Measurements from ENCODE around the gene TAX1BP1.

Gene TAX1BP1

GRCh38 chr7:27782849-27783248 lies 42.9 kb downstream of the TAX1BP1 start:
- no peak for DNase-seq

GRCh38 chr7:27784399-27785053 lies 44.6 kb downstream of the TAX1BP1 start:
- DNase-seq: peak; percentile 49

GRCh38 chr7:27788437-27788836 lies 48.5 kb downstream of the TAX1BP1 start:
- no peak for DNase-seq

GRCh38 chr7:27793780-27794179 lies 53.8 kb downstream of the TAX1BP1 start:
- DNase-seq: peak; percentile 58

GRCh38 chr7:27795977-27796376 lies 56.0 kb downstream of the TAX1BP1 start:
- DNase-seq: no peak

DNA sequence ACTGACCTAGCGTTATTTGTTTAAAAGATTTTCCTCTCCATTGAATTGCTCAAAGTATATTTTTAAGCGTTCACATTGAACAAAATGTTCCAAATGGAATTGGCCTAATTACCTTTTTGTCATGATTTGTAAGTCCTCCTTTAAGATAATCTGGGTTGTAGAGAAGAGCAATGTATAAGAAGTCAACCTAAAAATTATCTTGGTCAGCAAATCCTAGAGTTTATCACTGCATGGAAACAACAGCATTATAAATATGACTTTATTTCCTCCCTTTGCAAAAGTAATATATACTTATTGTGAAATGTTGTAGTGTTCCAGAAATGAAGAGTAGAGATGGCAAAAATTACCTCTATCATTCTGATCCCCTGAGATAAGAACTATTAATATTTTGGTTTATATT lies 59.2 kb downstream of the TAX1BP1 start:
- no peak for DNase-seq

GRCh38 chr7:27802999-27803398 lies 63.0 kb downstream of the TAX1BP1 start:
- DNase-seq: no peak

- DNase-seq: no peak
These were observed 64.2 kb downstream of the TAX1BP1 start for GRCh38 chr7:27804139-27804538.

- peak; percentile 27 for DNase-seq
These were observed 68.7 kb downstream of the TAX1BP1 start for GRCh38 chr7:27808626-27809025.

GRCh38 chr7:27810186-27810585 lies 70.2 kb downstream of the TAX1BP1 start:
- DNase-seq: no peak

DNA sequence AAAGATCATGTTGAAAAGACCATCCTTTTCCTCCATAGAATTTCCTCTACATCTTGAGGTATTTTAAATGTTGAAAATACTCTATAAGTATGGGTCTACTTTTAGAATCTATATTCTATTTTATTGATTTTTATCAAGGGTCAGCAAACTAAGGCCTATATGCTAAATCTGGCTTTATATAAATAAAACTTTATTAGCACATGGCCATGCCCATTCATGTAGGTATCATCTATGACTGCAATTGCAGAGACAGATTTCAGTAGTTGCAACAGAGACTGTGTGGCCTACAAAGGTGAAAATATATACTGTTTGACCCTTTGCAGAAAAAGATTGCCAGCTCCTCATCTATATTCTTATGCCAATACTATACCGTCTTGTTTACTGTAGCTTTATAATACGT lies 72.7 kb downstream of the TAX1BP1 start:
- DNase-seq: no peak

DNA sequence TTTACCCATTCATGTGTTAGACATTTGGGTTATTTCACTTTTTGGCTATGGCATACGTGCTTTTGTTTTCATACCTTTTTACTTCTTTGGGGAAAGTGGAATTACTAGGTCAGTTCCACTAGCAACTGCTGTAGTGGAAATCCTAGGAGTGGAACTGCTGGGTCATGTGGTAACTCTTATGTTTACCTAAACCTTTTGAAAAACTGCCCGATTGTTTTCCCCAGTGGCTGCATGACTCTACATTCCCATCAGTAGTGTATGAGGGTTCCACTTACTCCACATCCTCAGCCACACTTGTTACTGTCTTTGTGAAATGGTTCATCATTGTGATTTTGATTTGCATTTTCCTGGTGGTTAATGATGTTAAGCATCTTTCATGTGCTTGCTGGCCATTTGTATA lies 82.3 kb downstream of the TAX1BP1 start:
- no peak for DNase-seq

GRCh38 chr7:27825891-27826290 lies 85.9 kb downstream of the TAX1BP1 start:
- DNase-seq: no peak

- DNase-seq: no peak
These were observed 86.4 kb downstream of the TAX1BP1 start for GRCh38 chr7:27826357-27826756.

DNA sequence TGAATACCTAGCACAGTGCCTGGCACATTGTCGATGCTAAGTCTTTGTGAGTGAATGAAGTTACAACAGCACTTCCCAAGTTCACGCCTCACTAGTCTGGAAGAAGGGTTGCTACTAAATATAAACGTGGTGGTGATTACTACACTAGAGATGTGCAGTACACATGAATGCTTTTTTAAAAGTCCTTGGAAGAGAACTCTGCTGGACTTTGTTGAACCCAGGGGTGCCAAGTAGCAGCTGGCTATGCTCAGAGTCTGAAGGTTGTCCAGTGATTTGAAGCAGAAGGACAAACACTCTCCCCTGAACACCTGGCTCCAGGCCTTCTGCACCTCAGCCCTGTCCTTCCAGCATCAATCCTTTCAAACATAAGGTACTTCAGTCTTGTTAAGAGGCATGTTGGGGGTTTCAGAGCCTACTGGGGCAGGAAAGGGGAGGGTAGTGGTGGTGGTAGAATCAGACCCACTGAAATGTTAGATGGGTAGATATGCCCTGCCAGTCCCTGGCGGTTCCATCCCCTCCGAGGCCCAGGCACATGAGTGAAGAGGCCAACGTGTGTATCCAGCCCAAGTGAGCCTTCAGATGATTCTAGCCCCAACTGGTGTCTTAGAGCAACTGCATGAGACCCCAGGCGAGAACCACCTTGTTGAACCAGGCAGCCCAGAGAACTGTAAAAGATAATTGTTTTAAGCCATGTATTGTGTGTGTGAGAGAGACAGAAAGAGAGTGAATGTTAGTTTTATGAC lies 94.4 kb downstream of the TAX1BP1 start:
- DNase-seq: no peak

GRCh38 chr7:27835376-27835775 lies 95.4 kb downstream of the TAX1BP1 start:
- DNase-seq: no peak

DNA sequence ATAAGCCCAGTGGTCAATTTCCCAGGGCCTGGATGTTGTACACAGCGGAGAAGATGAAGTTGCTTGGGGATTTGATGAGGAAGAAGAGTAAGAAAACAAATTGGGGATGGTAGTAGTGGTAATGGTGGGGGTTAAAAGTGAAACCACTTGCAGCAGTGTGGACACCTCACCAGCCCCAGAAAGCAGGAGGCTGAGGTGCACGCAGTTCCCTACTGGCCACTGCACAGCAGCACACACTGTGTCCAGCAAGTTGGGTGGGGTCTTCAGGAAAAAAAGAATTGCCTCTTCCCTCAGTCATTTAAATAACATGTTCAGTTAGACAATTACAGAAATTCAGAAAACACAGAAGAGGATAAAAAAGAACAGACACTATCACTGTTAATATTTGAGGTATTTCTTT lies 96.6 kb downstream of the TAX1BP1 start:
- DNase-seq: no peak

GRCh38 chr7:27839099-27839498 lies 99.1 kb downstream of the TAX1BP1 start:
- no peak for DNase-seq

DNA sequence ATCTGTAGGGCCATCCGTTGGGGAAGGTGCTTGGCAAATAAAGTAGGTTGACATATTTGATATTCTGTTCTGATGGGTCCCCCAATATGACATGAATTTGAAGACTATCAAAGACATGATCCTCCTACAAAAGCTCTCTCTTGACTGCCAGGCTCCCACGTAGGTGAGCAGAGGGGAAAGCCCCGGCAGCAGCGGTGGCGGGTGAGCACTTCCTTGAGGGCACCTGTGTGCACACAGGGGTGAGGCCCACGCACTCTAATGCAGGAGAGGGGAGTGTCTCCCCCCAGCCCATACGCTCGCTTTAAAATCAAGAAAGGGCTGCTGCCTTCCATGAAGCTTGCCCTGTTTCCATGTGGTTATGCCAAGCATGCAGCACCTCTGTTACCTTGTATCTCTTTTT lies 100.4 kb downstream of the TAX1BP1 start:
- DNase-seq: no peak

GRCh38 chr7:27840760-27841364 lies 100.9 kb downstream of the TAX1BP1 start:
- DNase-seq: no peak

- DNase-seq: no peak
These were observed 102.2 kb downstream of the TAX1BP1 start for GRCh38 chr7:27842094-27842692.

DNA sequence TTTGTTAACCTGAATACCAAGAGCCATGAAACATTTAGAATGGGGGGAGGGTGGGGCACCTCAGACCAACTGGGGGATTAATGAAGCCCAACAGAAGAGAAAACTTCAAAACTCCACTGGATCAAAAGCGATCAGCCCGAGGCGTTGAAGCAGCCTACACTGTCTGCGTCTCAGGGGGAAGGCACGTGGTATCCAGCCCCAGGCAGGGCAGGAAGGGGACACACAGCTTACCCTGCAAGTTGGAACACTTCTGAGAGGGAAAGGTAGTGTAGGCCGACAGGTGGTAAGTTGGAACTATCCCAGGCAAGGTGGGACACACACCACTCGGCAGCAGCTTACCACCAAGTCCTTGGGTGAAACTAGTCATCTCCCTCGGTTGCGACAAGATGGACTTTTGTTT lies 102.9 kb downstream of the TAX1BP1 start:
- no peak for DNase-seq

- DNase-seq: no peak
These were observed 103.8 kb downstream of the TAX1BP1 start for GRCh38 chr7:27843584-27844305.
